Small intestine (tissue), 16 donors: Measurements from ENCODE around the gene CPA3. TPM values are rescaled to one million over a fixed set of nuclear protein-coding genes. Genes with fewer than 3 reads are reported as not detected.

Experiments used
- DNase-seq, 2 donors: peaks; one replicate each; pipeline versions ENCODE4 v3.0.0 to v3.0.0-alpha.2; 2013
- FAIRE-seq: peaks from 2 replicates; lab custom pipeline; 2012; peaks lifted over from hg19 to GRCh38; lab: Jason Lieb, UNC
- H3K27ac ChIP-seq, 3 donors: one replicate each; pipeline ENCODE4 v1.5.1; 2013; ENCODE audit warnings: low read length in 2 of 3, mild to moderate bottlenecking in 2 of 3, control low read depth in 1 of 3, inconsistent platforms in 1 of 3, low read depth in 1 of 3, moderate library complexity in 1 of 3
- H3K27me3 ChIP-seq, 3 donors: one replicate each; pipeline ENCODE4 v1.6.1; 2013; ENCODE audit warnings: low read length in 3 of 3, inconsistent platforms in 1 of 3; ENCODE audit not compliant: control insufficient read depth in 3 of 3, insufficient read depth in 3 of 3
- H3K36me3 ChIP-seq, 3 donors: one replicate each; pipeline ENCODE4 v1.6.1; 2013; ENCODE audit warnings: low read length in 3 of 3, inconsistent platforms in 1 of 3, low read depth in 1 of 3, mild to moderate bottlenecking in 1 of 3, moderate library complexity in 1 of 3; ENCODE audit not compliant: control insufficient read depth in 3 of 3, insufficient read depth in 2 of 3
- H3K4me1 ChIP-seq, 3 donors: one replicate each; pipeline ENCODE4 v1.6.1; 2013; ENCODE audit warnings: low read length in 2 of 3, inconsistent platforms in 1 of 3, low read depth in 1 of 3, mild to moderate bottlenecking in 1 of 3, moderate library complexity in 1 of 3; ENCODE audit not compliant: control insufficient read depth in 3 of 3, insufficient read depth in 2 of 3
- H3K4me3 ChIP-seq, 3 donors: one replicate each; pipeline ENCODE4 v1.5.1; 2013; ENCODE audit warnings: low read length in 3 of 3, control low read depth in 1 of 3, inconsistent platforms in 1 of 3, low read depth in 1 of 3, mild to moderate bottlenecking in 1 of 3, moderate library complexity in 1 of 3
- H3K9me3 ChIP-seq, 2 donors: one replicate each; pipeline ENCODE4 v1.6.1; 2013; ENCODE audit warnings: low read depth in 1 of 2, low read length in 1 of 2; ENCODE audit not compliant: control insufficient read depth in 2 of 2, insufficient read depth in 1 of 2
- WGBS, 3 donors: extraction: QIAGEN DNeasy Blood & Tissue Kit; methylation state at CpG; one replicate each; pipeline ENCODE4 v1.1.7; 2013; 5-methylcytosine and 5-hydroxymethylcytosine counted together
- long read RNA-seq, 10 donors: transcript quantifications; one replicate each; lab custom pipeline, GENCODE V29; 2026
- polyA plus RNA-seq, 4 donors: library from polyadenylated mRNA; stranded (reverse) in 3 of 4; unstranded in 1 of 4; fragments of 200-250 nt in 3 of 4; fragments of 120-200 nt in 1 of 4; gene quantifications; one replicate each; pipeline versions ENCODE4 v1.2.1 to v1.2.3, GENCODE V29; 2013
- donor health status: healthy with polysubstance abuse.
- donor health status: control.
- donor health status: control.
- donor health status: Bipolar disorder and iron deficiency.
- donor health status: healthy.

The CPA3 gene
- 1 to 10 TPM in 2 of 4 donors, under 1 TPM in 2; 0.56 to 8.5 (median 3.0) TPM for polyA plus RNA-seq
- long read RNA-seq, donor 1, result 0 reads
- long read RNA-seq, donor 2, result 0 reads
- long read RNA-seq, donor 3, partial matches to known transcripts, result 0 of 1 reads
- long read RNA-seq, donor 3, other reads (novel, unspliced or antisense), result 0 of 1 reads
- long read RNA-seq, donor 4, result 0 reads
- long read RNA-seq, donor 5, result 0 reads
- long read RNA-seq, donor 6, partial matches to known transcripts, result 0 of 2 reads
- long read RNA-seq, donor 6, other reads (novel, unspliced or antisense), result 0 of 2 reads
- long read RNA-seq, donor 7, result 0 reads
- long read RNA-seq, donor 8, result 0 reads
- long read RNA-seq, donor 9, result 0 reads
- long read RNA-seq, donor 10, partial matches to known transcripts, result 0 of 1 reads
- long read RNA-seq, donor 10, other reads (novel, unspliced or antisense), result 0 of 1 reads

- peaks cover 0 to 3% (median 0%) of the 10 kb centered on the region in 3 donors for H3K27me3 ChIP-seq
- DNase-seq (no peak), FAIRE-seq (no peak)
- H3K36me3 ChIP-seq, result no peaks in the 10 kb centered on the region
- WGBS, 3 donors, result 57 to 86% (median 75%) methylated on average over 1 of the region's 1 CpG
- no peaks in the 10 kb centered on the region for H3K4me1 ChIP-seq
- no peak within 1 kb of the TSS for H3K4me3 ChIP-seq
- H3K27ac ChIP-seq, result no peak within 1 kb of the TSS
- H3K9me3 ChIP-seq, result no peaks in the 10 kb centered on the region
Observed at GRCh38 chr3:148865049-148865448, at the start of gene CPA3. CPA3 (plus strand) TSS chr3:148865296; CDS start chr3:148865308, 12 bp downstream.

- DNase-seq (no peak), FAIRE-seq (no peak)
- no peaks in the 10 kb centered on the region for H3K9me3 ChIP-seq
- no peaks in the 10 kb centered on the region for H3K36me3 ChIP-seq
- H3K4me3 ChIP-seq, result no peak overlapping the region
- WGBS, 3 donors, result 83 to 85% (median 83%) methylated on average over 11 of the region's 11 CpGs
- H3K27ac ChIP-seq, result no peak overlapping the region
- H3K4me1 ChIP-seq, result no peaks in the 10 kb centered on the region
- H3K27me3 ChIP-seq, result no peaks in the 10 kb centered on the region
Observed at GRCh38 chr3:148815316-148816110, 49.6 kb upstream of the CPA3 start.

DNA sequence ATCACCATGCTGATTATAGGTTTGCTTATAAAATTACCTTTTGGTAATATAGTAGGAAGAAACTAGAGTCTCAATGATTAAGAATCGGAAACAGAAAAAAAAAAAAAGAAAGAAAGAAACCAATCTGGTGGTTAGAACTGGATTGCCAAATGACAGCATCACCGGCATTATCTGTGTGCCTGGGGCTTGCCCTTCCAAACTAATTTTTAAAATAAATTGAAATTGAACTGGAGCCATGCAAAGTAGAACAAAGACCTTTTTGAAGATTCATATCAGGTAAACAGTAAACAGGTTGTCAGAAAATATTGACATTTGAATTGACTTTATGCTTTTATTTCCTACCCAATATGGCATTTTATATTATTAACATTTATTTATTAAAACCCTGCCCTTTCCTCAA lies 48.7 kb upstream of the CPA3 start:
- DNase-seq, result no peak
- 85 to 87% (median 87%) methylated on average over 2 of the region's 2 CpGs for WGBS, 3 donors
- H3K9me3 ChIP-seq, result no peaks in the 10 kb centered on the region
- no peak for FAIRE-seq
- H3K4me1 ChIP-seq, result no peaks in the 10 kb centered on the region
- no peaks in the 10 kb centered on the region for H3K27me3 ChIP-seq
- no peaks in the 10 kb centered on the region for H3K36me3 ChIP-seq
- H3K4me3 ChIP-seq, result no peak overlapping the region
- no peak overlapping the region for H3K27ac ChIP-seq

DNA sequence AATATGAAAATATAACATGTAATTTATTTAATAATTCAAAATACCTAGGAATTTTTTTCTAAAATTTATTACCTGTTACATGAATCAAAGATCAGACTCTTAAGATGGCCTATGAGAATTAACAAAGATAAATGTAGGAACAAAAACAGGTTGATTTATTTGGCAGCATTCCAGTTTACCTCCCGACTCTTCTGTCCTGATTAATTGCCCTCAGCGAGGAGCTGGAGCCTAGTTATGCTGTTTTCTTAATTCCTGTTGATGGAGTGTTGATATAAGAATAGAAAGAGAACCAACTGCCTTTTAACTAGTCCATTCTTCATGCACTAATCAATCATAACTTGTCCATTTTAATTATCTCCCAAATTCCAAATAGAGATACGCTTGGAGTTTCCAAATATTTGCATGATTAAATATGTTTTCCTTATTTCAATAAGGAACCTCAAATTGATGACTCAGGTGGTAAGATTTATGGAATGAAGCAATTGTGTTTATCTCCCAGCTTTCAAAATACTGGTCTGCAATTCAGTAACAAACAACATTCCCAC lies 48.0 kb upstream of the CPA3 start:
- WGBS, 3 donors, result 18 to 43% (median 29%) methylated on average over 3 of the region's 3 CpGs
- H3K4me1 ChIP-seq, result no peaks in the 10 kb centered on the region
- no peak for FAIRE-seq
- H3K36me3 ChIP-seq, result no peaks in the 10 kb centered on the region
- H3K4me3 ChIP-seq, result no peak overlapping the region
- H3K9me3 ChIP-seq, result no peaks in the 10 kb centered on the region
- no peak overlapping the region for H3K27ac ChIP-seq
- no peaks in the 10 kb centered on the region for H3K27me3 ChIP-seq
- DNase-seq, result no peak

DNA sequence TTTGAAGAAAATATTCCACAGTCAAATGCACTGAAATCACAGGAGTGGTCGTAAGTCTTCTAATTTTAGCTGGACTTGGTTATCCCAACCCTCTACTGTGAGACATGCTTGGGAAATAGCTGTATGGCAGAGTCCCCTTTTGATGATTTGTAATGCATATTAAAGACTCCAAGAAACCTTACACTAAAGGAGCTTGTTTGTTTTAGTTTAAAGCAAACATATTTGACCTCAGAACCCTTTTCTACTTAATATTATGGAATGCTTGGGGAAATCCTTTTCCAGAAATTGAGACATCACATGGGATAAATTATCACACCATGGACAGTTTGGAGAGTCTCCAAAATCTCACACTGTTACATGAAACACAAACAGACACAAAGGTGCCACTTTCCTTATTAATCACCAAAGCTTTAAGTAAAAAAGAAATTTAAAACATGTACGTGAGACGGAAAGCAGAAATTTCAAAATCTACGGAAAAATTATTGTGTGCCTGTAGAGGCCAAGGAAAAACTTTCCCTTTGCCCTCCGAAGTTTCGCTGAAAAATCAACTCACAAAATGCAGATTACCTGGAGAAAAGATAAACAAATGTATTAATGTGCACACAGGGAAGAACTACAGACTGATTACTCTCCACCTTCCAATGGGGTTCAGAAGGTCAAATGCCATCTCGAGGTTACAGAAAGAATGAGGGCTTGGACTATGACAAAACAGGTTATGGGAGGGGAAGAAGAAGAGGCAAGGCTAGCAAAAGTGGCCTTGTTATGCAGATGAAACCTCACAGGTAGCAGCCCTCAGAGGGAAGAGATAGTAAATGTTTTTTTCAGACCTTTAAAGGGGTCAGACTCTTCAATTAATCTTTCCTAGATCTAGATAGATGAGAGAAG lies 44.5 kb upstream of the CPA3 start:
- H3K4me1 ChIP-seq, result no peaks in the 10 kb centered on the region
- no peak overlapping the region for H3K4me3 ChIP-seq
- no peaks in the 10 kb centered on the region for H3K9me3 ChIP-seq
- no peaks in the 10 kb centered on the region for H3K36me3 ChIP-seq
- FAIRE-seq (no peak), DNase-seq (peak in 1 of 2 donors; percentile 1)
- no peak overlapping the region for H3K27ac ChIP-seq
- H3K27me3 ChIP-seq, result no peaks in the 10 kb centered on the region
- 58 to 66% (median 62%) methylated on average over 7 of the region's 7 CpGs for WGBS, 3 donors

DNA sequence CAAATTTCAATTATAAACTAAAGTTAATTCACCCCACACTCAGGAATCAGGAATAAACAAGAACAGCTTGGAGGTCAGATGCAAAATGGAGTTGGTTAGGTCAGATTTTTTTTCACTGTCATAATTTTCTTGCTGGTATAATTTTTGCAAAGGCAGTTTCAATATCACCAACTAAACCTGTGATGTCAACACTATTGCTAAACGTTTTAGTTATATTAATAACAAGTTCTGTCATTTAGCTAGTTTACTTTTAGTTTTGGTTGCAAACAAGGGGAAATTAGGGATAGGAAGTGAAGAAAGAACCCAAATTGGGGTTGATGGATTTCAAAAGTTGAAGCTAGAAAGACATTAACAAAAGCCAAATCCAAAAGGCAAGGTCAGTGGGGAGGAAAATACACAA lies 42.1 kb upstream of the CPA3 start:
- no peaks in the 10 kb centered on the region for H3K36me3 ChIP-seq
- no peak overlapping the region for H3K4me3 ChIP-seq
- FAIRE-seq (no peak), DNase-seq (no peak)
- H3K27ac ChIP-seq, result no peak overlapping the region
- 43 to 51% (median 50%) methylated on average over 1 of the region's 1 CpG for WGBS, 3 donors
- no peaks in the 10 kb centered on the region for H3K9me3 ChIP-seq
- no peaks in the 10 kb centered on the region for H3K4me1 ChIP-seq
- no peaks in the 10 kb centered on the region for H3K27me3 ChIP-seq

GRCh38 chr3:148825476-148825875 lies 39.6 kb upstream of the CPA3 start:
- DNase-seq (no peak), FAIRE-seq (no peak)
- Histone ChIP-seq H3K36me3 (no peaks in the 10 kb centered on the region), H3K9me3 (no peaks in the 10 kb centered on the region), H3K4me1 (no peaks in the 10 kb centered on the region), H3K27ac (no peak overlapping the region), H3K4me3 (no peak overlapping the region), H3K27me3 (no peaks in the 10 kb centered on the region)
- 58 to 78% (median 59%) methylated on average over 3 of the region's 3 CpGs for WGBS, 3 donors

DNA sequence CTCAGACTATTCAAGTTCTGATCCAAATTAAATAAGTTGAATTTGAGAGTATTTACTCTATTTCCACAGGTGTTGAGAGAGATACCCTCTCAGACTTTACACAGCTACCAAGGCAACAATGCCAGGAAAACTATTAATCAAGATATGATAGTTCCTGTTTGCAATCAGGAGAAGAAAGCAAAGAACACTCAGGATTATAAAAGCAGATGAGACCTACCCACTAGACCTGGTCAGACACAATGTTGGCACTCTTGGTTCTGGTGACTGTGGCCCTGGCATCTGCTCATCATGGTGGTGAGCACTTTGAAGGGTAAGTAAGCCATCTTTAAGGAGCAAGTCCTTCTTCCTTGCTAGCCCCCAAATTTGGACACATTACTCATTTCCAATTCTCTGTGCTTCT lies 37.5 kb upstream of the CPA3 start, which contains the start of gene CPB1:
Gene CPB1, plus strand, starts transcription at position 227 of the 400 bp plus-strand sequence. Its CDS starts 13 bp downstream, at position 240.
- no peaks in the 10 kb centered on the region for H3K4me1 ChIP-seq
- no peak within 1 kb of the TSS for H3K27ac ChIP-seq
- FAIRE-seq (no peak), DNase-seq (no peak)
- no peaks in the 10 kb centered on the region for H3K9me3 ChIP-seq
- no peak within 1 kb of the TSS for H3K4me3 ChIP-seq
- no peaks in the 10 kb centered on the region for H3K36me3 ChIP-seq
- no peaks in the 10 kb centered on the region for H3K27me3 ChIP-seq
